B cell (primary cell): Measurements from ENCODE around the gene FCHO2. TPM values are rescaled to one million over a fixed set of nuclear protein-coding genes. Genes with fewer than 3 reads are reported as not detected.

Experiments used
- ATAC-seq: fragments of 200-7000 bp; cut with Tn5 transposase; one replicate; pipeline ENCODE4 v1.10.0; 2021; ENCODE audit warnings: low read depth, mild to moderate bottlenecking, moderate number of reproducible peaks, moderate library complexity
- CTCF ChIA-PET: fragments of 350-600 bp; sonication (Branson Sonifier 250); formaldehyde crosslinking; loops from one replicate; lab custom pipeline; 2021; ENCODE audit warnings: antibody characterized with exemption, inconsistent platforms; lab: Charles Lee
- POLR2A ChIA-PET: fragments of 350-600 bp; sonication (Branson Sonifier 250); formaldehyde crosslinking; loops from one replicate; lab custom pipeline; 2021; ENCODE audit warnings: antibody characterized with exemption; lab: Charles Lee
- DNase-seq: peaks from one replicate; pipeline ENCODE4 v3.0.0; 2013
- H2AFZ ChIP-seq: 2 replicates; pipeline ENCODE4 v1.6.1; 2012; ENCODE audit warnings: mild to moderate bottlenecking, low read depth, low read length; ENCODE audit not compliant: insufficient read depth, poor library complexity, severe bottlenecking
- H3K27ac ChIP-seq, 2 donors: 1 replicate in 1 of 2; 2 replicates in 1 of 2; pipeline ENCODE4 v1.5.1; 2012 to 2013; ENCODE audit warnings: low read length in 2 of 2, mild to moderate bottlenecking in 2 of 2, moderate library complexity in 1 of 2
- H3K27me3 ChIP-seq, 4 experiments: fragments of 200-600 bp in 1 of 4; sonication (generic) in 1 of 4; replicated peaks in 1 of 4; 1 replicate in 2 of 4; 2 replicates in 2 of 4; pipeline versions ENCODE4 v1.6.1 to v1.7.0; 2013 to 2016; ENCODE audit warnings: low read length in 3 of 4, mild to moderate bottlenecking in 2 of 4, mixed read lengths in 1 of 4, moderate library complexity in 1 of 4; ENCODE audit not compliant: insufficient read depth in 4 of 4, control insufficient read depth in 3 of 4; ENCODE audit errors: control extremely low read depth in 1 of 4
- H3K36me3 ChIP-seq, 2 experiments: replicated peaks in 1 of 2; 1 replicate in 1 of 2; 2 replicates in 1 of 2; pipeline versions ENCODE4 v1.6.1 to v1.7.1; 2013; ENCODE audit warnings: low read length in 1 of 2; ENCODE audit not compliant: insufficient read depth in 2 of 2, control insufficient read depth in 1 of 2; ENCODE audit errors: control extremely low read depth in 1 of 2, extremely low read depth in 1 of 2
- H3K4me1 ChIP-seq, 2 donors: fragments of 200-600 bp in 1 of 2; sonication (generic) in 1 of 2; 1 replicate in 1 of 2; 2 replicates in 1 of 2; pipeline versions ENCODE4 v1.5.1 to v1.6.1; 2013 to 2017; ENCODE audit warnings: low read length in 2 of 2; ENCODE audit not compliant: control insufficient read depth in 2 of 2, insufficient read depth in 2 of 2
- H3K4me2 ChIP-seq: replicated peaks from 2 replicates; pipeline ENCODE3; 2012; ENCODE audit warnings: mild to moderate bottlenecking, low read depth, low read length; ENCODE audit not compliant: poor library complexity, severe bottlenecking
- H3K4me3 ChIP-seq, 5 experiments: fragments of 200-600 bp in 1 of 5; sonication (generic) in 1 of 5; 1 replicate in 3 of 5; 2 replicates in 2 of 5; pipeline versions ENCODE4 v1.5.1 to v1.7.0; 2011 to 2016; ENCODE audit warnings: low read length in 4 of 5, mild to moderate bottlenecking in 4 of 5, low read depth in 2 of 5, control low read depth in 1 of 5, moderate library complexity in 1 of 5; ENCODE audit not compliant: insufficient read depth in 1 of 5; ENCODE audit errors: control extremely low read depth in 1 of 5, extremely low read depth in 1 of 5
- H3K79me2 ChIP-seq: fragments of 200-600 bp; sonication (generic); one replicate; pipeline ENCODE4 v1.6.0; 2016; ENCODE audit warnings: low read length; ENCODE audit not compliant: control insufficient read depth, insufficient read depth
- H3K9ac ChIP-seq: fragments of 200-600 bp; sonication (generic); 2 replicates; pipeline ENCODE4 v1.6.1; 2017; ENCODE audit warnings: mild to moderate bottlenecking, low read length, moderate library complexity
- H3K9me3 ChIP-seq, 3 donors: one replicate each; pipeline versions ENCODE4 v1.6.1 to v1.7.1; 2013; ENCODE audit warnings: low read length in 2 of 3; ENCODE audit not compliant: control insufficient read depth in 2 of 3, insufficient read depth in 1 of 3; ENCODE audit errors: control extremely low read depth in 1 of 3
- H4K20me1 ChIP-seq: 2 replicates; pipeline ENCODE4 v1.6.0; 2012; ENCODE audit warnings: mild to moderate bottlenecking, low read length; ENCODE audit not compliant: insufficient read depth, control insufficient read depth, poor library complexity, severe bottlenecking
- H3K27ac Mint-ChIP-seq: one replicate; pipeline ENCODE4 v1.8.0; 2021; ENCODE audit warnings: mixed read lengths
- H3K27me3 Mint-ChIP-seq: one replicate; pipeline ENCODE4 v1.8.0; 2021; ENCODE audit warnings: mixed read lengths
- H3K4me1 Mint-ChIP-seq: one replicate; pipeline ENCODE4 v1.8.0; 2021; ENCODE audit warnings: mixed read lengths
- H3K4me3 Mint-ChIP-seq: one replicate; pipeline ENCODE4 v1.8.0; 2021; ENCODE audit warnings: mixed read lengths
- H3K9me3 Mint-ChIP-seq: one replicate; pipeline ENCODE4 v1.8.0; 2022; ENCODE audit warnings: mixed read lengths; ENCODE audit not compliant: insufficient read depth
- EZH2 ChIP-seq: IDR thresholded peaks from 2 replicates; pipeline ENCODE4 v1.6.1; 2012; ENCODE audit warnings: borderline replicate concordance, low read depth, mild to moderate bottlenecking, moderate library complexity, low read length; ENCODE audit not compliant: insufficient read depth, poor library complexity, severe bottlenecking
- WGBS: methylation state at CpG from one replicate; pipeline ENCODE4 v1.1.5; 2013; ENCODE audit warnings: missing lambda C conversion rate; ENCODE audit not compliant: insufficient coverage; 5-methylcytosine and 5-hydroxymethylcytosine counted together
- intact Hi-C: fragments of 100-400 bp; cut with micrococcal nuclease; formaldehyde crosslinking; loops from one replicate; pipeline ENCODE4 v1.10.0; 2022
- polyA plus RNA-seq: library from polyadenylated mRNA; depleted of rRNA; stranded (reverse); fragments of >200 nt; gene quantifications from 2 replicates; pipeline ENCODE4 v1.2.3, GENCODE V29; 2012
- total RNA-seq, 2 donors: library from RNA; stranded (reverse); fragments of 120-200 nt in 1 of 2; gene quantifications; 1 replicate in 1 of 2; 2 replicates in 1 of 2; pipeline versions ENCODE4 v1.2.3 to v1.2.4, GENCODE V29; 2013 to 2022
- TF ChIP-seq, protein P1 (sequence below): fragments of 200-600 bp; IDR thresholded peaks from one replicate; pipeline ENCODE4 v1.8.0; 2022; ENCODE audit warnings: antibody characterized with exemption, mild to moderate bottlenecking

FCHO2 gene
- total and polyA plus RNA-seq, 2 donors (not counting 1 experiment from before 2014, with no cell fraction given), result 1.5 to 11.0 TPM

DNA sequence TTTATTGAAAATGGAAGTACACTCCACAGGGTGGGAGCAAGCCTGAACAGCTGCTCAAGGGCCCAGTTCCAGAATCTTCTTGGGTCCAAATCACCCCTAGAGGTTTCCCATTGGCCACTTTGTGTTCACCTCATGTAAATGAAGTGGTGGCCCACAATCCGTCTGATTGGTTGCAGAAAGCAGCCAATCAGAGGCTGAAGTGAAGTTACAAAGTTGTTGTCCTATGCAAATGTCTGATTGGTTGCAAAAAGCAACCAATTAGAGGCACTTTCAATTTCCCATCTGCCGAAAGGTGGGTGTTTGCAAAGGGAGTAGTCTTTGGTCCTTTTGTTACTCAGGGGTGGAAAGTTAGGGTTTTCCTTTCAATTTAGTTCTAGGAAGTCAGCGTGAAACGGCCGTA is 173.3 kb downstream of the FCHO2 start:
- no peak overlapping the region for H3K9ac ChIP-seq
- H3K4me3 ChIP-seq, result no peak overlapping the region
- no peaks in the 10 kb centered on the region for H3K4me1 Mint-ChIP-seq
- H3K4me1 ChIP-seq, result no peaks in the 10 kb centered on the region
- no peak for TF ChIP-seq EZH2
- TF ChIP-seq, protein P1, sequence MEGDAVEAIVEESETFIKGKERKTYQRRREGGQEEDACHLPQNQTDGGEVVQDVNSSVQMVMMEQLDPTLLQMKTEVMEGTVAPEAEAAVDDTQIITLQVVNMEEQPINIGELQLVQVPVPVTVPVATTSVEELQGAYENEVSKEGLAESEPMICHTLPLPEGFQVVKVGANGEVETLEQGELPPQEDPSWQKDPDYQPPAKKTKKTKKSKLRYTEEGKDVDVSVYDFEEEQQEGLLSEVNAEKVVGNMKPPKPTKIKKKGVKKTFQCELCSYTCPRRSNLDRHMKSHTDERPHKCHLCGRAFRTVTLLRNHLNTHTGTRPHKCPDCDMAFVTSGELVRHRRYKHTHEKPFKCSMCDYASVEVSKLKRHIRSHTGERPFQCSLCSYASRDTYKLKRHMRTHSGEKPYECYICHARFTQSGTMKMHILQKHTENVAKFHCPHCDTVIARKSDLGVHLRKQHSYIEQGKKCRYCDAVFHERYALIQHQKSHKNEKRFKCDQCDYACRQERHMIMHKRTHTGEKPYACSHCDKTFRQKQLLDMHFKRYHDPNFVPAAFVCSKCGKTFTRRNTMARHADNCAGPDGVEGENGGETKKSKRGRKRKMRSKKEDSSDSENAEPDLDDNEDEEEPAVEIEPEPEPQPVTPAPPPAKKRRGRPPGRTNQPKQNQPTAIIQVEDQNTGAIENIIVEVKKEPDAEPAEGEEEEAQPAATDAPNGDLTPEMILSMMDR, result no peak
- DNase-seq (no peak), ATAC-seq (no peak)
- no peak overlapping the region for H3K4me2 ChIP-seq
- H3K4me3 Mint-ChIP-seq, result no peak overlapping the region
- WGBS, result 70% methylated on average over 2 of the region's 5 CpGs
- no peaks in the 10 kb centered on the region for H3K79me2 ChIP-seq
- H3K36me3 ChIP-seq, result no peaks in the 10 kb centered on the region
- H3K27me3 Mint-ChIP-seq, result peaks cover 46% of the 10 kb centered on the region
- H3K9me3 Mint-ChIP-seq, result no peaks in the 10 kb centered on the region
- no peaks in the 10 kb centered on the region for H3K9me3 ChIP-seq
- intact Hi-C loops, result no loop called here
- H3K27me3 ChIP-seq, result peaks cover 0 to 11% (median 3%) of the 10 kb centered on the region in 4 experiments
- CTCF ChIA-PET, result no interaction called here
- no peak overlapping the region for H3K27ac ChIP-seq
- H3K27ac Mint-ChIP-seq, result no peak overlapping the region
- no peak overlapping the region for H2AFZ ChIP-seq
- POLR2A ChIA-PET, result no interaction called here
- no peaks in the 10 kb centered on the region for H4K20me1 ChIP-seq

DNA sequence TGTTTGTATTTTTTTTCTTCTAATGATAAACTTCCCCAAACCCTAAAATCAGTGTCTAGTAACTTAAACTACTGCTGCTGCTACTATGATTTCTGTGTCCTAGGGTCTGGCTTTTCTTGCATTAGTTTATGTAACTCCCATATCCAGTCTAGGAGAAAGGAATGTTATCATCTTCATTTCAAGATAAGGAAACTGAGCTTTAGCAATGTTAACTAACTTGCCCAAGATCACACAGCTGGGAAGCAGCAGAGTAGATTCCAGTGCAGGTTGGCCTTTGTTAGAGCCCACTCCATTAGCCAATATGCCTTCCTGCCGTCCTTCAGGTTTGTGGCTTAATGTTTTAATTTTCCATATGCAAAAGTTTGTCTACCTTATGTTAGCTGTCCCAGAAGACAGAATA is 175.0 kb downstream of the FCHO2 start:
- peaks cover 0 to 3% (median 0%) of the 10 kb centered on the region in 3 donors for H3K9me3 ChIP-seq
- intact Hi-C loops, result no loop called here
- no peaks in the 10 kb centered on the region for H4K20me1 ChIP-seq
- H3K4me1 ChIP-seq, result no peaks in the 10 kb centered on the region
- H3K9me3 Mint-ChIP-seq, result no peaks in the 10 kb centered on the region
- CTCF ChIA-PET, result no interaction called here
- POLR2A ChIA-PET, result no interaction called here
- no peaks in the 10 kb centered on the region for H3K4me1 Mint-ChIP-seq
- H3K4me2 ChIP-seq, result no peak overlapping the region
- no peak overlapping the region for H2AFZ ChIP-seq
- no peaks in the 10 kb centered on the region for H3K36me3 ChIP-seq
- TF ChIP-seq, protein P1, result no peak
- no peak for TF ChIP-seq EZH2
- no peaks in the 10 kb centered on the region for H3K79me2 ChIP-seq
- H3K9ac ChIP-seq, result no peak overlapping the region
- no peak overlapping the region for H3K27ac Mint-ChIP-seq
- DNase-seq (no peak), ATAC-seq (no peak)
- H3K4me3 ChIP-seq, result no peak overlapping the region
- no peak overlapping the region for H3K4me3 Mint-ChIP-seq
- H3K27ac ChIP-seq, result no peak overlapping the region
- peaks cover 45% of the 10 kb centered on the region for H3K27me3 Mint-ChIP-seq
- peaks cover 0 to 14% (median 3%) of the 10 kb centered on the region in 4 experiments for H3K27me3 ChIP-seq
- WGBS, result no CpG with 5 or more reads among the region's 1 CpG
